ENCODE measurements around the gene PFKFB2.

GRCh38 chr1:207124389-207124788, 71.3 kb downstream of the PFKFB2 start:
- TF ChIP-seq POLR2A (IDR thresholded peaks at IDR 0.05) (no peak), CTCF (IDR thresholded peaks at IDR 0.05) (no peak)
